Measurements from ENCODE around the gene SLBP. TPM values are rescaled to one million over a fixed set of nuclear protein-coding genes. Genes with fewer than 3 reads are reported as not detected.
A peak's percentile ranks its signal among the peaks of the same experiment; 100 is the strongest.

Gene SLBP
- total and polyA plus RNA-seq, 2 donors (not counting 3 experiments of a cell fraction or from before 2014, with no cell fraction given): 48.3 to 63.1 TPM

DNA sequence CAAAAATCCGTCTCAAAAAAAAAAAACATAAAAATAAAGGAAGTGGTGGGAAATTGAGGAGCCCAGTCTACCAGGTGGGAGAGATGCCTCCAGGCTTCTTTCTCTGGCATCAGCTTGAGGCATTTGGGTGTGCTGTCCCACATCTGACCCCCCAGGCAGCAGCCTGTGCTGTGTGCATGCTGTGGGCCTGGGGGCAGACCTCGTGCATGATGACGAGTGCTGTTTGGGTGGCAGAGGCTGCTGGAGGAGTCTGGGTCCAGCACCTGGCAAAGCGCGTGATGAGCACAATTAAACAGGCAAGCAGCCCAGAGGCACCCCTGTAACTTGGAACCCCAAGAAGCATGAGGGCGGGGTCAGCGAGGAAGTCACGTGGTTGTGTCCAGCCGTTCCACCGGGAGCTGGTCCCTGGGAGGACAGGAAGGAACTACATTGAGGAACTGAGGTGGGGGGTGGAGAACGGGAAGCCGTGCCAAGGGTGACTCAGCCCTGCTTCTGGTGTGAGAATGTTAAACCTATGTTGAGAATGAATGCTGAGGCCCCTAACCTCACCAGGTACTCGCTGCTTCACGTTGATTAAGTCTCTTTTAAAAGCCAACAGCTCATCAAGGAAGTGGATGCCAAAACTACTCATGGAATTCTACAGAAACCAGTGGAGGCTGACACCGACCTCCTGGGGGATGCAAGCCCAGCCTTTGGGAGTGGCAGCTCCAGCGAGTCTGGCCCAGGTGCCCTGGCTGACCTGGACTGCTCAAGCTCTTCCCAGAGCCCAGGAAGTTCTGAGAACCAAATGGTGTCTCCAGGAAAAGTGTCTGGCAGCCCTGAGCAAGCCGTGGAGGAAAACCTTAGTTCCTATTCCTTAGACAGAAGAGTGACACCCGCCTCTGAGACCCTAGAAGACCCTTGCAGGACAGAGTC, 15.3 kb upstream of the SLBP start:
- Histone ChIP-seq H3K9me1 (replicated peaks; ENCODE audit: control insufficient read depth, extremely low read depth, insufficient read depth, low read length) (no peaks in the 10 kb centered on the region), H3K4me1 (ENCODE audit: control insufficient read depth, extremely low read depth, insufficient read depth, low read length) (peaks cover 43% of the 10 kb centered on the region), H4K20me1 (replicated peaks; ENCODE audit: control insufficient read depth, extremely low read depth, insufficient read depth, low read length) (no peaks in the 10 kb centered on the region), H2AFZ (ENCODE audit: low read depth, low read length) (peak overlapping the region; percentile 23), H3K4me3 (replicated peaks in 1 of 3; ENCODE audit: insufficient read depth in 1 of 3, low read depth in 1 of 3, low read length in 3 of 3) (peak overlapping the region in 1 of 3 experiments; percentile 25), H3K9ac (replicated peaks; ENCODE audit: extremely low read depth, insufficient read depth, low read length) (peak overlapping the region; percentile 18), H3K9me3 (replicated peaks; ENCODE audit: control insufficient read depth, insufficient read depth, low read length) (no peaks in the 10 kb centered on the region), H3K27ac (ENCODE audit: insufficient read depth, low read depth, low read length) (peak overlapping the region; percentile 70), H3K79me2 (ENCODE audit: control insufficient read depth, insufficient read depth, low read length) (peaks cover 74% of the 10 kb centered on the region), H3K36me3 (ENCODE audit: control insufficient read depth in 2 of 2, extremely low read depth in 1 of 2, insufficient read depth in 2 of 2, low read length in 2 of 2) (peaks cover 7 to 11% of the 10 kb centered on the region in 2 experiments), H3K4me2 (ENCODE audit: insufficient read depth, low read length) (peak overlapping the region; percentile 47), H3K27me3 (ENCODE audit: control insufficient read depth in 2 of 2, insufficient read depth in 2 of 2, low read length in 2 of 2) (no peaks in the 10 kb centered on the region)
- peak; percentile 85 for TF ChIP-seq FOS (IDR thresholded peaks at IDR 0.05; ENCODE audit: borderline replicate concordance, insufficient read depth, low read length)
- no peak for TF ChIP-seq EZH2 (IDR thresholded peaks at IDR 0.05; ENCODE audit: borderline replicate concordance, low read depth, low read length, severe bottlenecking)
- peak; percentile 81 for TF ChIP-seq POLR2AphosphoS5 (IDR thresholded peaks at IDR 0.05; ENCODE audit: insufficient read depth, low read depth, low read length)
- no peak for TF ChIP-seq GATA2 (IDR thresholded peaks at IDR 0.05; ENCODE audit: insufficient read depth, insufficient read length, low read depth, low read length)
- TF ChIP-seq, protein P1, sequence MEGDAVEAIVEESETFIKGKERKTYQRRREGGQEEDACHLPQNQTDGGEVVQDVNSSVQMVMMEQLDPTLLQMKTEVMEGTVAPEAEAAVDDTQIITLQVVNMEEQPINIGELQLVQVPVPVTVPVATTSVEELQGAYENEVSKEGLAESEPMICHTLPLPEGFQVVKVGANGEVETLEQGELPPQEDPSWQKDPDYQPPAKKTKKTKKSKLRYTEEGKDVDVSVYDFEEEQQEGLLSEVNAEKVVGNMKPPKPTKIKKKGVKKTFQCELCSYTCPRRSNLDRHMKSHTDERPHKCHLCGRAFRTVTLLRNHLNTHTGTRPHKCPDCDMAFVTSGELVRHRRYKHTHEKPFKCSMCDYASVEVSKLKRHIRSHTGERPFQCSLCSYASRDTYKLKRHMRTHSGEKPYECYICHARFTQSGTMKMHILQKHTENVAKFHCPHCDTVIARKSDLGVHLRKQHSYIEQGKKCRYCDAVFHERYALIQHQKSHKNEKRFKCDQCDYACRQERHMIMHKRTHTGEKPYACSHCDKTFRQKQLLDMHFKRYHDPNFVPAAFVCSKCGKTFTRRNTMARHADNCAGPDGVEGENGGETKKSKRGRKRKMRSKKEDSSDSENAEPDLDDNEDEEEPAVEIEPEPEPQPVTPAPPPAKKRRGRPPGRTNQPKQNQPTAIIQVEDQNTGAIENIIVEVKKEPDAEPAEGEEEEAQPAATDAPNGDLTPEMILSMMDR (IDR thresholded peaks at IDR 0.05; ENCODE audit: extremely low read depth in 1 of 2, insufficient read depth in 1 of 2, low read depth in 1 of 2, low read length in 2 of 2): no peak
- TF ChIP-seq POLR2A (IDR thresholded peaks at IDR 0.05; ENCODE audit: low read depth, low read length): peak; percentile 58
- TF ChIP-seq, protein P2, sequence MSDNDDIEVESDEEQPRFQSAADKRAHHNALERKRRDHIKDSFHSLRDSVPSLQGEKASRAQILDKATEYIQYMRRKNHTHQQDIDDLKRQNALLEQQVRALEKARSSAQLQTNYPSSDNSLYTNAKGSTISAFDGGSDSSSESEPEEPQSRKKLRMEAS (IDR thresholded peaks at IDR 0.05; ENCODE audit: insufficient read depth, insufficient read length): peak; percentile 56
- TF ChIP-seq MYC (IDR thresholded peaks at IDR 0.05; ENCODE audit: low read depth, low read length): no peak
- peak; percentile 83 for TF ChIP-seq JUN (IDR thresholded peaks at IDR 0.05; ENCODE audit: borderline replicate concordance, insufficient read depth, insufficient read length, low read depth)
- ChIA-PET POLR2A (interaction anchor here (0.8 to 1.1 kb wide), 2 partner anchors 15 to 34 kb away, joined by 3 to 4 read pairs; partner anchors contain the start of gene SLBP), CTCF (interaction anchor here (0.6 to 12.0 kb wide), 12 partner anchors 14 to 1779 kb away, joined by 3 to 347 read pairs (median 6); partner anchors contain the start of gene SLBP)
- intact Hi-C loops (cut with micrococcal nuclease) (loop anchor here (1.0 kb wide), 1 partner anchor 15 kb away; the partner anchor contains the start of gene SLBP), dilution Hi-C loops (cut with MboI; ENCODE audit: extremely low pct_ligation_motif_present, low sequenced_read_pairs) (no loop called here)
- DNase-seq (ENCODE audit: low read depth, low spot score) (peak; percentile 93), FAIRE-seq (peak; percentile 100)
- TSS peak; percentile 15 for BruUV-seq (replicated peaks)

All from endothelial cell of umbilical vein (primary cell).